KMS-11 (cell line): Measurements from ENCODE around the gene GALK1.

Experiments
- H2AFZ ChIP-seq: fragments of 200-600 bp; sonication (generic); 2 replicates; pipeline ENCODE4 v1.6.1; 2016; ENCODE audit warnings: antibody characterized with exemption, mixed run types, low read depth
- H3K27ac ChIP-seq: fragments of 200-600 bp; sonication (generic); 2 replicates; pipeline ENCODE4 v1.6.1; 2016; ENCODE audit warnings: mild to moderate bottlenecking, mixed run types
- H3K27me3 ChIP-seq: fragments of 200-600 bp; sonication (generic); 2 replicates; pipeline ENCODE4 v1.6.1; 2017; ENCODE audit warnings: mild to moderate bottlenecking, low read depth, mixed run types, moderate library complexity; ENCODE audit not compliant: insufficient read depth
- H3K36me3 ChIP-seq: fragments of 200-600 bp; sonication (generic); 2 replicates; pipeline ENCODE4 v1.6.1; 2017; ENCODE audit warnings: mild to moderate bottlenecking, mixed run types; ENCODE audit not compliant: insufficient read depth
- H3K4me1 ChIP-seq: fragments of 200-600 bp; sonication (generic); 2 replicates; pipeline ENCODE4 v1.6.1; 2016; ENCODE audit warnings: mild to moderate bottlenecking, low read depth, mixed run types; ENCODE audit not compliant: poor library complexity, severe bottlenecking
- H3K4me2 ChIP-seq: fragments of 200-600 bp; sonication (generic); 2 replicates; pipeline ENCODE4 v1.7.0; 2016; ENCODE audit warnings: mild to moderate bottlenecking, mixed run types
- H3K4me3 ChIP-seq: fragments of 200-600 bp; sonication (generic); IDR thresholded peaks from 2 replicates; pipeline ENCODE4 v1.6.1; 2017; ENCODE audit warnings: low read depth, low read length, mixed read lengths; ENCODE audit not compliant: insufficient read depth
- H3K79me2 ChIP-seq: fragments of 200-600 bp; sonication (generic); 2 replicates; pipeline ENCODE4 v1.6.1; 2016; ENCODE audit warnings: low read depth, mixed run types; ENCODE audit not compliant: insufficient read depth
- H3K9ac ChIP-seq: fragments of 200-600 bp; sonication (generic); 2 replicates; pipeline ENCODE4 v1.6.1; 2016; ENCODE audit warnings: mild to moderate bottlenecking, mixed run types
- H4K20me1 ChIP-seq: fragments of 200-600 bp; sonication (generic); 2 replicates; pipeline ENCODE4 v1.6.1; 2016; ENCODE audit warnings: mild to moderate bottlenecking, mixed run types; ENCODE audit not compliant: insufficient read depth
- CTCF ChIP-seq: fragments of 200-600 bp; sonication (generic); conservative IDR thresholded peaks from 2 replicates; pipeline ENCODE4 v1.6.1; 2017; ENCODE audit warnings: low read depth, mild to moderate bottlenecking, antibody characterized with exemption, low read length, moderate library complexity, mixed read lengths

GALK1 gene

GRCh38 chr17:75722542-75723095 lies 42.4 kb downstream of the GALK1 start:
- Histone ChIP-seq H3K36me3 (no peaks in the 10 kb centered on the region), H3K9ac (no peak overlapping the region), H4K20me1 (no peaks in the 10 kb centered on the region), H3K27ac (no peak overlapping the region), H3K4me3 (no peak overlapping the region), H3K4me1 (peaks cover 4% of the 10 kb centered on the region), H3K79me2 (no peaks in the 10 kb centered on the region), H3K27me3 (peaks cover 65% of the 10 kb centered on the region), H2AFZ (no peak overlapping the region), H3K4me2 (no peak overlapping the region)
- no peak for TF ChIP-seq CTCF

- TF ChIP-seq CTCF = no peak
- no peaks in the 10 kb centered on the region for H3K36me3 ChIP-seq
- no peak overlapping the region for H3K4me3 ChIP-seq
- no peak overlapping the region for H3K9ac ChIP-seq
- H3K4me2 ChIP-seq = no peak overlapping the region
- H4K20me1 ChIP-seq = no peaks in the 10 kb centered on the region
- peaks cover 65% of the 10 kb centered on the region for H3K27me3 ChIP-seq
- peaks cover 4% of the 10 kb centered on the region for H3K4me1 ChIP-seq
- no peak overlapping the region for H2AFZ ChIP-seq
- H3K27ac ChIP-seq = no peak overlapping the region
- no peaks in the 10 kb centered on the region for H3K79me2 ChIP-seq
Measured at GRCh38 chr17:75722076-75722475, 42.9 kb downstream of the GALK1 start.

- Histone ChIP-seq H3K4me3 (no peak overlapping the region), H3K27me3 (peaks cover 65% of the 10 kb centered on the region), H3K4me1 (peaks cover 4% of the 10 kb centered on the region), H3K79me2 (no peaks in the 10 kb centered on the region), H2AFZ (no peak overlapping the region), H3K4me2 (no peak overlapping the region), H3K9ac (no peak overlapping the region), H3K36me3 (no peaks in the 10 kb centered on the region), H4K20me1 (no peaks in the 10 kb centered on the region), H3K27ac (no peak overlapping the region)
- no peak for TF ChIP-seq CTCF
Measured at GRCh38 chr17:75721463-75722011, 43.5 kb downstream of the GALK1 start.

GRCh38 chr17:75720656-75721462 lies 44.1 kb downstream of the GALK1 start, which contains the start of gene ITGB4:
Gene ITGB4, plus strand, starts transcription at chr17:75721459. Its CDS starts 3,245 bp downstream, at chr17:75724704.
- H3K27me3 ChIP-seq = peaks cover 65% of the 10 kb centered on the region
- H2AFZ ChIP-seq = peak within 1 kb of the TSS; percentile 74; the same call in 1 of the 2 replicates
- no peaks in the 10 kb centered on the region for H3K79me2 ChIP-seq
- no peak for TF ChIP-seq CTCF
- H4K20me1 ChIP-seq = no peaks in the 10 kb centered on the region
- H3K4me2 ChIP-seq = peak within 1 kb of the TSS; percentile 80
- no peak within 1 kb of the TSS for H3K9ac ChIP-seq
- no peaks in the 10 kb centered on the region for H3K36me3 ChIP-seq
- H3K27ac ChIP-seq = no peak within 1 kb of the TSS
- peaks cover 4% of the 10 kb centered on the region for H3K4me1 ChIP-seq
- no peak within 1 kb of the TSS for H3K4me3 ChIP-seq
